Measurements from ENCODE around the gene CHSY1. TPM values are rescaled to one million over a fixed set of nuclear protein-coding genes. Genes with fewer than 3 reads are reported as not detected.

Gene CHSY1
- total and polyA plus RNA-seq, 10 of the 15 experiments (the other 5 are each of a cell fraction or from before 2014, with no cell fraction given), result 1.4 to 31.2 (median 10.5) TPM

GRCh38 chr15:101277038-101277822 is 25.4 kb upstream of the CHSY1 start, which contains the start of gene SELENOS (continued):
- TF ChIP-seq RB1 (IDR thresholded peaks at IDR 0.05; ENCODE audit: borderline replicate concordance) (peak; percentile 38; the same call in 1 of the 2 replicates), NFYA (IDR thresholded peaks at IDR 0.05; ENCODE audit: borderline replicate concordance, low read depth, low read length) (no peak), NR2C1 (IDR thresholded peaks at IDR 0.05) (peak; percentile 47; the same call in 1 of the 2 replicates)

GRCh38 chr15:101276501-101277037 is 24.7 kb upstream of the CHSY1 start:
- Histone ChIP-seq H3K36me3 (ENCODE audit: control insufficient read depth in 2 of 2, insufficient read depth in 2 of 2, low read length in 1 of 2) (peaks cover 16 to 28% of the 10 kb centered on the region in 2 experiments), H2AFZ (ENCODE audit: control insufficient read depth, low read depth, low read length) (peak overlapping the region; percentile 2; the same call in 1 of the 2 replicates), H3K9me3 (replicated peaks; ENCODE audit: control insufficient read depth, insufficient read depth, low read length) (no peaks in the 10 kb centered on the region), H3K27ac (ENCODE audit: control insufficient read depth, insufficient read depth) (peak overlapping the region; percentile 71), H3K4me1 (ENCODE audit: control insufficient read depth, insufficient read depth, low read length) (peaks cover 10% of the 10 kb centered on the region), H3K27me3 (replicated peaks in 1 of 2; ENCODE audit: control insufficient read depth in 2 of 2, insufficient read depth in 2 of 2, low read length in 1 of 2) (no peaks in the 10 kb centered on the region), H4K20me1 (ENCODE audit: control insufficient read depth, insufficient read depth) (no peaks in the 10 kb centered on the region), H3K79me2 (ENCODE audit: control insufficient read depth, insufficient read depth, low read length) (peaks cover 22% of the 10 kb centered on the region), H3K9ac (ENCODE audit: control insufficient read depth, insufficient read depth, low read length) (peak overlapping the region; percentile 78), H3K4me3 (peak overlapping the region; percentile 98), H3K4me2 (ENCODE audit: control insufficient read depth, insufficient read depth) (peak overlapping the region; percentile 46)
- FAIRE-seq, result peak; percentile 47
- BruUV-seq (replicated peaks), result no TSS peak
- DNase-seq (ENCODE audit: low read depth, low spot score), result no peak
- ChIA-PET CTCF (interaction anchor here (1.0 to 5.0 kb wide), 8 partner anchors 12 to 268 kb away, joined by 3 to 52 read pairs (median 4); partner anchors contain the start of gene SNRPA1), RAD21 (ENCODE audit: unreplicated experiment) (interaction anchor here (0.8 to 4.2 kb wide), 9 partner anchors 9 to 446 kb away, joined by 3 to 28 read pairs (median 4); partner anchors contain the start of genes CHSY1 and SNRPA1), POLR2A (interaction anchor here (0.7 to 2.7 kb wide), 6 partner anchors 12 to 373 kb away, joined by 3 to 21 read pairs (median 7); partner anchors contain the start of gene SNRPA1), SMC1A (ENCODE audit: uncharacterized antibody, unreplicated experiment) (interaction anchor here (0.8 to 4.8 kb wide), 7 partner anchors 9 to 24 kb away, joined by 3 to 41 read pairs (median 7); partner anchors contain the start of gene SNRPA1)
- in situ Hi-C loops (cut with MboI) (no loop called here), intact Hi-C loops (cut with micrococcal nuclease; ENCODE audit: unreplicated experiment) (loop anchor here (1.0 to 5.0 kb wide), 2 partner anchors 18 to 376 kb away; partner anchors contain the start of gene TM2D3)
- under 1% methylated on average over 14 of the region's 14 CpGs for WGBS (ENCODE audit: insufficient coverage, insufficient replicate concordance, low lambda C conversion rate, missing lambda C conversion rate)
- peak; percentile 81 for ATAC-seq
- TF ChIP-seq POLR2AphosphoS2 (IDR thresholded peaks at IDR 0.05; ENCODE audit: low read depth, low read length) (no peak), ZNF217 (IDR thresholded peaks at IDR 0.05) (no peak), LARP7 (IDR thresholded peaks at IDR 0.05) (no peak), CREB1 (IDR thresholded peaks at IDR 0.05; ENCODE audit: low read depth) (no peak), ZNF687 (IDR thresholded peaks at IDR 0.05) (no peak), PKNOX1 (IDR thresholded peaks at IDR 0.05) (no peak), FOS (IDR thresholded peaks at IDR 0.05; ENCODE audit: borderline replicate concordance, extremely low read depth, insufficient read length) (no peak), ZSCAN29 (IDR thresholded peaks at IDR 0.05) (no peak), CBX5 (IDR thresholded peaks at IDR 0.05; ENCODE audit: low read depth) (no peak), RBBP5 (conservative IDR thresholded peaks at IDR 0.05) (no peak), SP1 (IDR thresholded peaks at IDR 0.05; ENCODE audit: low read depth, low read length) (no peak)
- TF ChIP-seq, protein P1, sequence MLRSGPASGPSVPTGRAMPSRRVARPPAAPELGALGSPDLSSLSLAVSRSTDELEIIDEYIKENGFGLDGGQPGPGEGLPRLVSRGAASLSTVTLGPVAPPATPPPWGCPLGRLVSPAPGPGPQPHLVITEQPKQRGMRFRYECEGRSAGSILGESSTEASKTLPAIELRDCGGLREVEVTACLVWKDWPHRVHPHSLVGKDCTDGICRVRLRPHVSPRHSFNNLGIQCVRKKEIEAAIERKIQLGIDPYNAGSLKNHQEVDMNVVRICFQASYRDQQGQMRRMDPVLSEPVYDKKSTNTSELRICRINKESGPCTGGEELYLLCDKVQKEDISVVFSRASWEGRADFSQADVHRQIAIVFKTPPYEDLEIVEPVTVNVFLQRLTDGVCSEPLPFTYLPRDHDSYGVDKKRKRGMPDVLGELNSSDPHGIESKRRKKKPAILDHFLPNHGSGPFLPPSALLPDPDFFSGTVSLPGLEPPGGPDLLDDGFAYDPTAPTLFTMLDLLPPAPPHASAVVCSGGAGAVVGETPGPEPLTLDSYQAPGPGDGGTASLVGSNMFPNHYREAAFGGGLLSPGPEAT (IDR thresholded peaks at IDR 0.05; ENCODE audit: low read depth), result no peak

All from GM12878 (cell line).